NAMALWA (cell line): ENCODE data around the gene HAO2.
A peak's percentile ranks its signal among the peaks of the same experiment; 100 is the strongest.
"Not testable (repeated sequence)": the region's sequence is repeated elsewhere in the genome, so short reads cannot be mapped to it uniquely, and the experiment has no call there.

Experiments used
- DNase-seq: peaks from one replicate; pipeline ENCODE4 v3.0.0-alpha.2; 2015; ENCODE audit warnings: low spot score

The HAO2 gene

GRCh38 chr1:119345398-119345797 lies 23.2 kb upstream of the HAO2 start:
- DNase-seq: no peak

- DNase-seq: no peak
Observed at GRCh38 chr1:119347858-119348257, 20.7 kb upstream of the HAO2 start.

DNA sequence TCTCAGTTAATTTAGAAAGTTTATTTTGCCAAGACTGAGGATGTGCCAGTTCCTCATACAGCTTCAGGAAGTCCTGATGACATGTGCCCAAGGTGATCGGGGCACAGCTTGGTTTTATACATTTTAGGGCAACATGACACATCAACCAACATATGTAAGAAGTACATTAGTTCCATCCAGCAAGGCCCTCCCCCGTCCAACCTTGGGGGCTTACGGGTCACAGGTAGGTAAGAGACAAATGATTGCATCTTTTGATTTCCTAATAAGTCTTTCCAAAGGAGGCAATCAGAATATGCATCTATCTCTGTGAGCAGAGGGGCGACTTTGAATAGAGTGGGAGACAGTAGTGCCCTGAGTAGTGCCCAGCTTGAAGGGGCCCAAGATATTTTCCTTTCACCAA lies 19.6 kb upstream of the HAO2 start:
- no peak for DNase-seq

DNA sequence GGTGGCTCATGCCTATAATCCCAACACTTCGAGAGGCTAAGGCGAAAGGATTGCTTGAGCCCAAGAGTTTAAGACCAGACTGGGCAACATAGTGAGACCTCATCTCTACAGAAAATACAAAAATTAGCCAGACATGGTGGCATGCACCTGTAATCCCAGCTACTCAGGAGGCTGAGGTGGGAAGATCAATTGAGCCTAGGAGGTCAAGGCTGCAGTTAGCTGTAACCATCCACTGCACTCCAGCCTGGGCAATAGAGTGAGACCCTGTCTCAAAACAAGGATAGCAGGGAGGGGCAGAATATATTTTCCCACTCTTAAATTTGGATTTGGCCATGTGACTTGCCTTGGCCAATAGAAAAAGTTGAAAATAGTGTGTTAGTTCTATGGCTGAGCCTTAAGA lies 17.7 kb upstream of the HAO2 start:
- DNase-seq: not testable (repeated sequence)

- no peak for DNase-seq
Observed at GRCh38 chr1:119351997-119352396, 16.6 kb upstream of the HAO2 start.

DNA sequence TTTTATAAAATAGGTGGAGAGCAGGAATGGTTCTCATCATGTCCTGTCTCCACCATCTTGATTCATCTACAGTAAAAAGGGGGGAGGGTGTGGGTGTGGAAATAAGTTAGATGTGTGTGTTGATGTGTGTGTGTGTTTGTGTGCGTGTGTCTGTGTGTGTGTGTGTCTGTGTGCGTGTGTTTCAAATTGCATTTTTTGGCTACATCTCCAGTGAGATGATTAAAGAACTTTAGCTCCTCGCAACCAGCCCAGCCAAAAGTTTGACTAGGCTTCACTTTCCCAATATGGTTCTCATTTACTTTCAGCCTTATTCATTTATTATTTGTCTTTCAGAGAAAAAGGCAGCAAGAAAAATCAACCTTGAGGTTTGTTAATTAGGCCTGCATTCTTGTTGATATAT lies 14.7 kb upstream of the HAO2 start:
- DNase-seq: no peak

DNA sequence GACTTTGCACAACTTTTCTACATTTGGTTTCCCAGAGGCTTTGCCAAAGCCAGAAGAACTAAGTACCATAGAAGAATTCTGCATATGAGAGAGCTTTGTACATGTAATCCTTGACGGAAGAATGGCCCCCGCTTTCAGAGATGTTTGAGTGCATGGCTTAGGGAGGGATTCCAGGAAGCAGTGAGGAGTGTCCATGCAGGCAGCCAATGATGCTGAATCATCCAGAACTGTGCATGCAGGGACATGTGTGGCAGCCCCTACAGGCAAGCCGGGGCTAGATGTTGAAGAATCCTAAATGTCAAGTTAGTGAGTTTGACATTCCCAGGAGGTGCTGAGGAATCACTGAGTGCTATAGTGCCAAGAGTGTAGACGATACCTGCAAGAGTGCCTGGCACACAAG lies 9.9 kb upstream of the HAO2 start:
- DNase-seq: no peak

DNA sequence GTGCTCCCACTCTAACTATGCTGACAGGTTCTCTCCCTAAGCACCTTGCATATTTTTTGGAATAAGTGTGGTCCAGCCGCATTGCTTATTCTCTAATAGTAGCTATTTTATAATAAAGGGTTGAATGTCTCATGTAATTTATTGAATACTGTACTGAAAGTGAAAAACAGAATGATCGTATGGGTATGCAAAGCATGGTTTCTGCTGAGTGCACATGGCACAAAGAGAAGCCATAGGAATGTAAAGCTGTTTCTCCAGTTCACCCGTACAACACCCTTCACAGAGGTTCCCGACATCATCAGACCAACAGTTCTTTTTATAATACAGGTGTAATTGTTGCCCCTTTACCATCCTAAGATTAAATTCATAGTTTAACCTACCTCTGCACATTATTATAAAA lies 8.9 kb upstream of the HAO2 start:
- DNase-seq: no peak

DNA sequence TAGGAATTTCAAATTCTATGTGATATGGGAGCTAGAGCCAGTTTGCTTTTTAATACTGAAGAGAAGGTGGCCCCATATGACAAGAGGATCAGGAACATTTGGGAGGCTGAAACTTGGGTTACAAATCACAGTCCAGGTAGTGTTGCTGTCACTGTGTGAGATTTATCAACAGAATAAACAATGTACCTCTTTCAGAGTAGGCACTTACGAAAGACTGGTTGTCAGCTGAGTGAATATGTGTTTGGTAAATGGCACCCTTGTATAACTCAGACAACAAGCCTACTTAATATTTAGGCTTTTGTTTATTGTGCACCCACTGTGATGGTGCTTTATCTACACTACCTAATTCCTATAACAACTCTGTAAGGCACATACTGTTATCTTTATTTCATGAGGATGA lies 7.4 kb upstream of the HAO2 start:
- DNase-seq: no peak

DNA sequence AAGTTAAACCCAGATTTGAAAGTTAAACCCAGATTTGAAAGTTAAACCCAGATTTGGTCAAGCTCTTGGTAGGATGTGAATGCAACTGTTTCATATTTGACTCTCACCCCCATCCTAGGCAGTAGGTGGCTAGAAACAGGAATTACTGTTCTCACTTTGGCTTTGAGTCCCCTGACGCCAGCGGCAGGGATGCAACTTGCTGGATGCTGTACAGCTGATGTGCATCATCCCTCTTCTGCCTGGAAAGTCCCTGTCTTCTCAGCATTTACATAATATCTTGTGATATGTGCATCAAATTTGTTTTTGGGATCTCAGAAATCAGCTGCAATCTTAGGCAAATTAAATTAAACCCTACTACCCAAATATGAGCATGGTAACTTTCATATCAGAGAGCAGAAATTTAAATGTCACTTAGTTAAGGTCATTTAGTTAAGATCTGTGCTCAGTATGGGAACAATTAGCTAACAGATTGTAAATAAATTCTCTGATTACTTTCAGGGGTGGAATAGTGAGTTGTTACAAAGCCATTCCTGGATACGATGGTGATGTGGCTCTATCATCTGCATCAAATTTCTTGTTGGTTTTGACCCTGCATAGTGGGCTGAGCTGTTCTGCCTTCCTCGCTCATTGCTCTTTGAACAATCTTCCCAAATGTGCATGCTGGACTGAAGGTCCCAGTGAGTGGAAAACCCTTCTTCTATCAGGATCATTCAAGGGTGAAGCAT lies 6.8 kb upstream of the HAO2 start:
- DNase-seq: no peak

DNA sequence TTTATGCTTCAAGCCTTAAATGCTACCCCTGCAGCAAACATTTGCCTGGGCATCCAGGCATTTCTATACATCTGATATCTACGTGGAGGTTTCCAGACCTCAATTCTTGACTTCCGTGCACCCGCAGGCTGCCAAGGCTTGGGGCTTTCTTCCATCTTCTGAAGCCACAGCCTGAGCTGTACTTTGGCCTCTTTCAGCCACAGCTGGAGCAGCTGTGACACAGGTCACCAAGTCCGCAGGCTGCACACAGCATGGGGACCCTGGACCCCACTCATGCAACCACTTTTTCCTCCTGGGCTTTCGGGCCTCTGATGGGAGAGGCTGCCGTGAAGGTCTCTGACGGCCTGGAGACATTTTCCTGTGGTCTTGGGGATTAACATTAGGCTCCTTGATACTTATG lies 5.4 kb upstream of the HAO2 start:
- no peak for DNase-seq

GRCh38 chr1:119364640-119365039 lies 3.9 kb upstream of the HAO2 start:
- DNase-seq: no peak

DNA sequence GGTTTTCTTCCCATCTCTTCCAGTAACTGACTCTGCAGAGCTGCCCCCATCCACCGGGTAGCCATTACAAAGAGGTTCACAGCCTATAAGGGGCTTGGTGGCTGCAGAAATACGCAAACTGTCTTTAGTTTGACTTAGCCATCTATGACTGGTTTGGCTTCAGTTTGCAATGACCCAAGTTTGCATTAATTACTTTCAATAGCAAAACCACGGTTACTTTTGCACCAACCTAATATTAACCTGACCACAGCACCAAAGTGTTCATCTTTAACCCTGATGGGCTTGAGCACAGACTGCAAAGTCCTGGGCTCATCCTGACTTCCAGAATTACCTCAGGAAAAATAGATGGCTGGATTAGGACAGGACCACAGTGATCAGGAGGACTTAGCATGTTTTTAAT lies 2.2 kb upstream of the HAO2 start:
- no peak for DNase-seq

DNA sequence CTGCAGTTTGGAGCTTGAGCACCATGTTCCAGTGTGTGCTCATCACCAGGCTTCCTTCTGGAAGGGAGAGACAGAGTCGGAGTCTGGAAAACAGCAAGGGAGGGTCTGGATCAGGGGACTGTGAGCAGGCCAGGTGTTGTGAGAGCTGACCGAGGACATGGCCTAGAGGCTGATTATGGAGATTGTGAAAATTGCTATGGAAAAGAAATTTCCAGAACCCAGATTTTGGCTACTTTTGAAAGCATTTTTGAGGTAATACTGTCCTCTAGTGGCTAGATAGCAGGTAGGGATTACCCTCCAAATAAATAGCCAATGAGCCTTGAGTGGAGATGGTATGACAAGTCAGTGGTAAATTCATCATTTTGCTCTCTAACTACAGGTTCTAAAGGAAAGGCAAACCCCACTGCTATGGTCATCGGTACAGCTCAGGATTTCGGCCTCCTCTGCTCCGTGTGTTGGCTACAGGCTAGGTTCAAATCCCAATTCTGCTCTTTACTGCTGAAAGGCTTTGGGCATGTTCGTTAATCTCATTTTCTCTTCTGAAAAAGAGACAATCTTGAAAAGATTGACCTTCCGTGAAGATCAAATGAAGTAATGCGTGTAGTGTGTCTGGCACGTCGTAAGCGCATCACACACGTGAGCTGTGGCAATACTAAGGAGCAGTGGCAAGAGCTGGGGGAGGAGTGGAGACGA lies 1.0 kb upstream of the HAO2 start:
- peak; percentile 40 for DNase-seq

DNA sequence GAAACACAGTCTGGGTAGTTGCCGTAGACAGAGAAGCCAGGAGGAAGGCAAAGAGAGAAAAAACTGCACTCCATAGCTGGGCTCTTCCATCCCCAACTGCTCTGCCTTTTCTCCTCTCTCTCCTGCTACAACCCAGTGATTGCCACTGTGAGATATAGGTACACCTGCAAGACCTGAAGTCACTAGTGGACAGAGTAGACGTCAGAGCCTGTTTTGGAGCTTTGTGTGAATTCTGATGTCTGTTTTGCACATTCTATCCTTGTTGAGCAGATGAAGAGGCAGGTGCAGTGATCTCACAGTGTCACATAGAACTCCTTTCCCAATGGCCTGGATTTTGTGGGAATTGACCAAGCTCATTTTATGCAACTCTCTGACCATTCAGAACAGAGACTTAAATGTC lies 2.2 kb downstream of the HAO2 start:
- no peak for DNase-seq

DNA sequence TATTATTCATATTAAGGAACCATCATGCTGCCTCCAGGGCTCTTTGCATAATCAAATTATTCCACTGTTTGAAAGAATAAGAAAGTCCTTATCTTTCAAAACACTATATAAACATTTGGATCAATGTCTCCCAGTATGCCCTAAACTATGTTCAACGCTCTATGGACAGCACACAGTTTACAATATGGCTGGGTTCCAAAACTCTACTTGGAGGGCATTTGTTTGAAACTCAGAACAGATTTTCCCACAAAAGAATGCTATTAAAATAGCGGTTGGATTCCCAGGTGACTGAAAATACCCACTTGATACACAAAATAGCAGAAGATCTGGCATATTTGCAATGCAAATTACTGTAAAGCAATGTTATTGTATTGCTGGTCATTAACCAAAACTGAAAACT lies 3.2 kb downstream of the HAO2 start:
- DNase-seq: no peak

DNA sequence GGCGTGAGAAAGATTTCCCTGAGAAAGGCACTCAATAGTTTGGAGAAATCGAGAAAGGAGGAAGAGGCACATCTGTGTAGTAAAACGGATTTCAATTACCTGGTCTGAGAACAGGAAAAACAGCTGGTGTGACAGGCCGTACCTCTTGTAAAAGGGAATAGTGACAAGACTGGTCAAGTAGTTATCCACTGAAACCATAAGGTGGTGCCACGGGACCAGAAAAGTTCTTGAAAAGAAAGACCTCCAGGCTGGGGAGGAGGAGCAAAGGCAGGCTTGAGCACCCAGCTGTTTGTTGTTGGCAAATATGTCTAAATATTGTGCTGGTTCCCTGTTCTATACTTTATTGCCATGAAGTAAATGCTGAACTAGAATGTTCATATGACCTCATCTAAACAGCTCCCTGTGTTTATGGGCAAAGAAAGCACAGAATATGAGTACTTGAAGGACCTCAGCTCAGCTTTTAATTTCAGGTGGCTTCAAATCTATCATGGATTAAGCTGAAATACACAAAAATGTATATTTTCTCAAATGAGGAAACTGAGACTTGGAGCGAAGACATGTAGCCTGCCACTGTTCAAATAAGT lies 4.0 kb downstream of the HAO2 start:
- peak; percentile 70 for DNase-seq

DNA sequence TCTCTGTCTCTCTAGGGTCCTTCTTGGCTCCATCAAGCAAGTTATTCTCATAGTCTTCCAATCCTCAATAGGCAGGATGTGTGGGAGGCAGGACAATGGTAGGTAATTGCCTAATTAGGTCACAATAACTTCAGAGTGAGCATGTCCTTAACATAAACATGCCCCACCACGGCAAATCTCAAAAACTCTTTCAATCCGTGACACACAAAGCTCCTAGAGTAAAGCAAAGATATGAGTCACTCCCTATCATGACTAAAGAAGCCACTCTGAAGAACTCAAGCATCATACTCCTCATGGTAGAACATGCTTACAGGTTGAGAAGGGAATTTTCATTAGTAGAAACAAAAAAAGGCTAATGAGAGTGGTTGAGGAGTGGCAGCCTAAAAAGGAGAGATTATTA lies 4.9 kb downstream of the HAO2 start:
- no peak for DNase-seq

DNA sequence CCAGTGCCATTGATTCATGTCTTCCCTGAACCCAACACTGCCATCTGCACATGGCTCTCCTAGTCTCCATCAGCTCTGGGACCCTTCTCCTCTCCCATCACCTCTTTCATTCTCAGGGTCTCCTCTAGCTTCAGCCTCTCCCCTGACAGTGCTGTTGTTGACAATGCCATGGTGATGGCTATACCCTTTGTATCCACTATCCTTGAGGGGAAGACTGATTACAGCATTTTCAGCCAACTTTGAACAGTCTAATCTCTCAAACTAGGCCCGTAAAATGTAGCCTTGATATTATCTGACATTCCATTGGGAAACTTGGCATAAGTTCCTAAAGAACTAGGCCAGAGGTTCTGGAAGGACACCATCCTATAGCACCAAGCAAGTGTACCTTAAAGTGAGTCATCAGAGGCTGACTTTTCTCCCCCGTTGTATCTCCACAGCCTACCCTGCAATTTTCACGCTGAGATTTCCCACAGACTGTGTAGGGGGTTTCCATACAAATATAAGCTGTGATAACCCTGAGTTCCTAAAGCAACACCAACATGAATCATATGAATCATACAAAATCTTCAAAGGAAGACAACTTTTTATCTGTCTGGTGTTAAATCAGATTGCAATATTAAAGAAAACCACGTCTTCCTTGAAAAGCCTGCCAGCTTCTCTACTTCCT lies 5.8 kb downstream of the HAO2 start:
- DNase-seq: no peak

DNA sequence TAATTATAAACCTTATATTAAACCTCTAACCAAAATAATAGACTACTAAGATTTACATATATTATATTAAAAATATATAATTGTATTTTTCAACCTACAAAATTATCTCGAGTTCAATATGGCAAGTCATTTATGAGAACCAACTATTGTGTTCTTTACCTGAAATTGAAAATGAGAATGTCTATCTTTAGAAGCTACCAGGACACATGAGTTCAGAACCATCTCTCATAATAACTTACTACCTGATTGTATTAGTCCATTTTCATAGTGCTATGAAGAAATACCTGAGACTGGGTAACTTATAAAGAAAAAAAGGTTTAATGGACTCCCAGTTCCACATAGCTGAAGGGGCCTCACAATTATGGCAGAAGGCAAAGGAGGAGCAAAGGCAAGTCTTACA lies 6.8 kb downstream of the HAO2 start:
- no peak for DNase-seq

- no peak for DNase-seq
Observed at GRCh38 chr1:119376594-119376993, 8.0 kb downstream of the HAO2 start.

GRCh38 chr1:119377594-119377993 lies 9.0 kb downstream of the HAO2 start:
- DNase-seq: not testable (repeated sequence)

- no peak for DNase-seq
Observed at GRCh38 chr1:119379117-119379516, 10.5 kb downstream of the HAO2 start.
